ENCODE results near the gene SLC37A2. TPM values are rescaled to one million over a fixed set of nuclear protein-coding genes. Genes with fewer than 3 reads are reported as not detected.

Gene SLC37A2
- total RNA-seq, 1 experiment from 2014 or later = 5.1 TPM

- ChIA-PET CTCF (no interaction called here), POLR2A (no interaction called here), RAD21 (ENCODE audit: low non-redundant PET in 1 of 2, low total read pairs in 2 of 2, uncharacterized antibody in 2 of 2, unreplicated experiment in 2 of 2) (interaction anchor here in 1 of 2 experiments (0.8 kb wide), 1 partner anchor 17 kb away, joined by 3 read pairs; no protein-coding TSS in a partner anchor)
- intact Hi-C loops (cut with micrococcal nuclease) = no loop called here
- Histone ChIP-seq H3K4me2 (ENCODE audit: low read length) (peak overlapping the region; percentile 97), H3K9ac (ENCODE audit: low read length) (peak overlapping the region; percentile 62), H4K20me1 (ENCODE audit: insufficient read depth) (no peaks in the 10 kb centered on the region), H3K27me3 (ENCODE audit: insufficient read depth, low read length) (no peaks in the 10 kb centered on the region), H3K4me3 (replicated peaks in 1 of 2; ENCODE audit: low read depth in 1 of 2, low read length in 2 of 2) (peak overlapping the region; percentile 53 to 68), H2AFZ (ENCODE audit: low read depth, low read length, poor library complexity, severe bottlenecking) (peak overlapping the region; percentile 57), H3K9me2 (ENCODE audit: insufficient read depth) (no peaks in the 10 kb centered on the region), H3K27ac (ENCODE audit: low read depth, low read length) (no peak overlapping the region; the same call in 1 of the 2 replicates), H3K79me2 (ENCODE audit: insufficient read depth, low read length) (no peaks in the 10 kb centered on the region), H3K4me1 (ENCODE audit: control insufficient read depth in 1 of 2, insufficient read depth in 2 of 2, low read length in 2 of 2) (peaks cover 0 to 25% of the 10 kb centered on the region in 2 experiments; a peak in 2 of 4 replicates), H3K36me3 (ENCODE audit: control insufficient read depth in 1 of 2, insufficient read depth in 2 of 2, low read length in 2 of 2) (no peaks in the 10 kb centered on the region), H3K9me3 (ENCODE audit: control insufficient read depth in 1 of 2, insufficient read depth in 1 of 2, low read depth in 1 of 2, low read length in 2 of 2) (no peaks in the 10 kb centered on the region)
- ATAC-seq (peak; percentile 35), DNase-seq (ENCODE audit: low read depth, low spot score) (no peak)
- no TSS peak for BruUV-seq (replicated peaks)
- TF ChIP-seq EZH2 (IDR thresholded peaks at IDR 0.05) (no peak), POLR2AphosphoS5 (IDR thresholded peaks at IDR 0.05; ENCODE audit: low read depth, low read length) (no peak), TCF7L2 (IDR thresholded peaks at IDR 0.05; ENCODE audit: borderline replicate concordance, extremely low read depth, insufficient read depth, insufficient read length) (no peak), ZBTB33 (IDR thresholded peaks at IDR 0.05; ENCODE audit: extremely low read depth, insufficient replicate concordance, low read length) (no peak), EGR1 (IDR thresholded peaks at IDR 0.05; ENCODE audit: low read depth) (peak; percentile 60), SRF (IDR thresholded peaks at IDR 0.05; ENCODE audit: low read depth) (no peak), FOSL1 (IDR thresholded peaks at IDR 0.05; ENCODE audit: low read depth) (no peak), ATF3 (IDR thresholded peaks at IDR 0.05) (no peak)
Measured at GRCh38 chr11:125062218-125062930, 731 bp upstream of the SLC37A2 start.

Data from HCT116 (cell line).